Tibial nerve (tissue), 4 donors: ENCODE results near the gene CIDEC. TPM values are rescaled to one million over a fixed set of nuclear protein-coding genes. Genes with fewer than 3 reads are reported as not detected.
A peak's percentile ranks its signal among the peaks of the same experiment; 100 is the strongest.

Experiments
- DNase-seq, 2 donors: peaks; one replicate each; pipeline ENCODE4 v3.0.0-alpha.2; 2019; ENCODE audit warnings: low spot score in 2 of 2
- H3K27ac ChIP-seq, 4 donors: fragments of 200-600 bp; sonication (generic) in 3 of 4; one replicate each; pipeline ENCODE4 v1.5.1; 2017 to 2019; ENCODE audit warnings: mild to moderate bottlenecking in 1 of 4
- H3K27me3 ChIP-seq, 2 donors: fragments of 200-600 bp; sonication (generic) in 1 of 2; one replicate each; pipeline versions ENCODE4 v1.5.1 to v1.6.0; 2017 to 2019
- H3K36me3 ChIP-seq, 3 donors: fragments of 200-600 bp; sonication (generic); one replicate each; pipeline ENCODE4 v1.5.1; 2018 to 2019
- H3K4me1 ChIP-seq, 4 donors: fragments of 200-600 bp; sonication (generic) in 3 of 4; one replicate each; pipeline ENCODE4 v1.5.1; 2017 to 2019
- H3K4me3 ChIP-seq, 4 donors: fragments of 200-600 bp; sonication (generic) in 3 of 4; one replicate each; pipeline ENCODE4 v1.5.1; 2017 to 2019; ENCODE audit warnings: mild to moderate bottlenecking in 1 of 4, moderate library complexity in 1 of 4
- H3K9me3 ChIP-seq, 4 donors: fragments of 200-600 bp; sonication (generic) in 3 of 4; one replicate each; pipeline ENCODE4 v1.5.1; 2017 to 2019
- EP300 ChIP-seq, 2 donors: sonication (generic); formaldehyde crosslinking; IDR thresholded peaks; one replicate each; pipeline ENCODE4 v1.6.1; 2017; ENCODE audit warnings: antibody characterized with exemption in 2 of 2, mild to moderate bottlenecking in 1 of 2
- POLR2A ChIP-seq, 2 donors: fragments of 450-650 bp; IDR thresholded peaks; one replicate each; pipeline ENCODE4 v1.6.1; 2017; ENCODE audit warnings: antibody characterized with exemption in 2 of 2, mild to moderate bottlenecking in 2 of 2, moderate library complexity in 2 of 2
- WGBS, 2 donors: methylation state at CpG; one replicate each; pipeline ENCODE4 v1.1.5; 2018; 5-methylcytosine and 5-hydroxymethylcytosine counted together
- total RNA-seq, 4 donors: library from RNA; depleted of rRNA; stranded (reverse); fragments of >200 nt; gene quantifications; one replicate each; pipeline ENCODE4 v1.1.0, GENCODE V29; 2016
- TF ChIP-seq, protein P1 (sequence below), 5 experiments: fragments of 200-600 bp in 3 of 5; fragments of 450-650 bp in 2 of 5; sonication (generic) in 3 of 5; IDR thresholded peaks; one replicate each; pipeline ENCODE4 v1.5.1; 2016 to 2019; ENCODE audit warnings: antibody characterized with exemption in 5 of 5, mild to moderate bottlenecking in 3 of 5, moderate library complexity in 2 of 5

CIDEC gene
- total RNA-seq, 4 donors from 2014 or later: 72.4 to 380 (median 174) TPM

DNA sequence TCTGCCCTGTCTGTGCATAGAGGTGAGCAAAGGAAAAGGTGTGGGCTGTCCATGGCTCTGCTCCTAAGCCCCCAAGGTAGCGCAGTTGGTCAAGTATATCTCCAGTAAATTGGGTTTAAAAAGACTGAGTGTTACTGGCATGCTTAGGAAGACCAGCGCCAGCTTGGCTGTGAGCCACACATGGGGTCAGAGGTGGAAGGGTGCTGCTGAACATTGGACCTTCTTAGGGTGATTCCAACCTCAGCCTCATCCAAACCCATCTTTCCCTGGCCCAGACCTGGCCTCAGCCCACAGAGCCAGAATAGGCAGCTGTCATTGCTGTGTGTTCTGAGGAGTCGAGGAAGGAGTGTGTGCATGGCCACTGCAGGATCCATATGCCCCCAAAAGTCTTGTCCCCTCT is 28.2 kb upstream of the CIDEC start:
- Histone ChIP-seq H3K9me3 (no peaks in the 10 kb centered on the region), H3K4me1 (peaks cover 0 to 5% (median 0%) of the 10 kb centered on the region in 4 donors), H3K36me3 (no peaks in the 10 kb centered on the region), H3K27me3 (no peaks in the 10 kb centered on the region), H3K4me3 (no peak overlapping the region), H3K27ac (no peak overlapping the region)
- 76 to 82% methylated on average over 3 of the region's 3 CpGs for WGBS, 2 donors
- no peak for TF ChIP-seq POLR2A (IDR thresholded peaks at IDR 0.05)
- no peak for TF ChIP-seq EP300 (IDR thresholded peaks at IDR 0.05)
- TF ChIP-seq, protein P1, sequence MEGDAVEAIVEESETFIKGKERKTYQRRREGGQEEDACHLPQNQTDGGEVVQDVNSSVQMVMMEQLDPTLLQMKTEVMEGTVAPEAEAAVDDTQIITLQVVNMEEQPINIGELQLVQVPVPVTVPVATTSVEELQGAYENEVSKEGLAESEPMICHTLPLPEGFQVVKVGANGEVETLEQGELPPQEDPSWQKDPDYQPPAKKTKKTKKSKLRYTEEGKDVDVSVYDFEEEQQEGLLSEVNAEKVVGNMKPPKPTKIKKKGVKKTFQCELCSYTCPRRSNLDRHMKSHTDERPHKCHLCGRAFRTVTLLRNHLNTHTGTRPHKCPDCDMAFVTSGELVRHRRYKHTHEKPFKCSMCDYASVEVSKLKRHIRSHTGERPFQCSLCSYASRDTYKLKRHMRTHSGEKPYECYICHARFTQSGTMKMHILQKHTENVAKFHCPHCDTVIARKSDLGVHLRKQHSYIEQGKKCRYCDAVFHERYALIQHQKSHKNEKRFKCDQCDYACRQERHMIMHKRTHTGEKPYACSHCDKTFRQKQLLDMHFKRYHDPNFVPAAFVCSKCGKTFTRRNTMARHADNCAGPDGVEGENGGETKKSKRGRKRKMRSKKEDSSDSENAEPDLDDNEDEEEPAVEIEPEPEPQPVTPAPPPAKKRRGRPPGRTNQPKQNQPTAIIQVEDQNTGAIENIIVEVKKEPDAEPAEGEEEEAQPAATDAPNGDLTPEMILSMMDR (IDR thresholded peaks at IDR 0.05): no peak
- no peak for DNase-seq

- TF ChIP-seq EP300 (IDR thresholded peaks at IDR 0.05) (no peak), POLR2A (IDR thresholded peaks at IDR 0.05) (no peak)
- TF ChIP-seq, protein P1 (IDR thresholded peaks at IDR 0.05): no peak
- H3K27ac ChIP-seq: no peak overlapping the region
- no peaks in the 10 kb centered on the region for H3K27me3 ChIP-seq
- H3K36me3 ChIP-seq: no peaks in the 10 kb centered on the region
- 94 to 95% methylated on average over 5 of the region's 5 CpGs for WGBS, 2 donors
- no peak overlapping the region for H3K4me3 ChIP-seq
- H3K4me1 ChIP-seq: peaks cover 0 to 18% (median 6%) of the 10 kb centered on the region in 4 donors
- no peaks in the 10 kb centered on the region for H3K9me3 ChIP-seq
- DNase-seq: no peak
Measured at GRCh38 chr3:9906480-9906879, 26.4 kb upstream of the CIDEC start.

DNA sequence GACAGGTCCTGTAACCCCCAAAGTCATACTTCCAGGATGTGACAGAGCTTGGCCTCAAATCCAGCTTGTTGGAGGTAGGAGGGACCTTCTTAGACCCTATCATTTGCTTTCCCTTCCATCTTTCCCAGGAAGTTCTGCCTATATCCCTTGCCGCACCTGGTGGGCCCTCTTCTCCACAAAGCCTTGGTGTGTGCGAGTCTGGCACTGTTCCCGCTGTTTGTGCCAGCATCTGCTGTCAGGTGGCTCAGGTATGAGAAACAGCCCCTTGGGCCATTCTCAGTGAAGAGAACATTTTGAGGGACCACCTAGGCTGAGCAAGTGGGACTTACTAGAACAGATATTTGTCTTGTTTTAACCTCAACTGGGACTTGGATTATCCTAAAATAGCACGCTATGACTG is 23.9 kb upstream of the CIDEC start:
- no peaks in the 10 kb centered on the region for H3K9me3 ChIP-seq
- WGBS, 2 donors: 93% methylated on average over 4 of the region's 4 CpGs
- no peak overlapping the region for H3K4me3 ChIP-seq
- DNase-seq: no peak
- H3K27me3 ChIP-seq: no peaks in the 10 kb centered on the region
- H3K4me1 ChIP-seq: peaks cover 0 to 21% (median 6%) of the 10 kb centered on the region in 4 donors
- H3K36me3 ChIP-seq: no peaks in the 10 kb centered on the region
- TF ChIP-seq EP300 (IDR thresholded peaks at IDR 0.05): no peak
- no peak for TF ChIP-seq POLR2A (IDR thresholded peaks at IDR 0.05)
- TF ChIP-seq, protein P1 (IDR thresholded peaks at IDR 0.05): no peak
- H3K27ac ChIP-seq: peak overlapping the region in 1 of 4 donors; percentile 76

- H3K9me3 ChIP-seq: no peaks in the 10 kb centered on the region
- TF ChIP-seq, protein P1 (IDR thresholded peaks at IDR 0.05): no peak
- TF ChIP-seq EP300 (IDR thresholded peaks at IDR 0.05) (no peak), POLR2A (IDR thresholded peaks at IDR 0.05) (no peak)
- peak overlapping the region in 2 of 4 donors; percentile 16 to 35 for H3K4me3 ChIP-seq
- H3K4me1 ChIP-seq: peaks cover 0 to 28% (median 6%) of the 10 kb centered on the region in 4 donors
- no peak for DNase-seq
- H3K27ac ChIP-seq: peak overlapping the region; percentile 22 to 91 (median 70)
- no peaks in the 10 kb centered on the region for H3K27me3 ChIP-seq
- H3K36me3 ChIP-seq: no peaks in the 10 kb centered on the region
- WGBS, 2 donors: 18% methylated on average over 4 of the region's 4 CpGs
Measured at GRCh38 chr3:9903238-9903624, 23.2 kb upstream of the CIDEC start.

DNA sequence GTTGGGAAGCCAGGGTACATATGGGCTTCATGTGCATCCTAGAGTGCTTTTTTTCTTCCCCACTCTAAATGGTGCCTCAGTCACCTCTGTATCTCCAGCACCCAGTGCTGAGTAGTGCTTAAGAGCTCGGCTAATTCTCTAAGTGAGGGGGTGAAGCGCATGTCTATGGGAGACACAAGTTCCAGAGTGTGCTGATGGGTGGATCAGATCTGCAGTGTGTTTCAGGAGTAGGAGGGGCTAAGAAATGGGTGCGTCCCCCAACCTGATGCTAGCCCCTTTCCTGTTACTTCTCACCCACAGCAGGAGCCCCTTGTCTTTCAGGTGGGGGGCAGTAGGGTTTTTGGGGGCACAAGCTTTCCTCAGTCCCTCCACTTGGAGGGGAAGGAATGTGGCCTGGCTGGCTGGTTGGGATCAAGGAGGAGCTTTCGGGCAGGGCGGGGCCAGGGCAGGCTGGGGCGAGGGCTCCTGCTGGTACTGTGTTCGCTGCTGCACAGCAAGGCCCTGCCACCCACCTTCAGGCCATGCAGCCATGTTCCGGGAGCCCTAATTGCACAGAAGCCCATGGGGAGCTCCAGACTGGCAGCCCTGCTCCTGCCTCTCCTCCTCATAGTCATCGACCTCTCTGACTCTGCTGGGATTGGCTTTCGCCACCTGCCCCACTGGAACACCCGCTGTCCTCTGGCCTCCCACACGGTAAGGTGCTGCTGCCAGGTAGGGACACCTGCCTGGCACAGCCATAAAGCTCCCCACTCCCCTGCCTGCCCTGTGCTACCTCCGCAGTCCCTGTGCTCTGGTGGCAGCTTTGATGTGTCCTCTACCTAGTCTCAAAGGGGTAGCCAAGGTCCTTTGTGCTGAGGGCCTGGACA is 22.6 kb upstream of the CIDEC start, which contains the start of gene IL17RE:
Gene IL17RE, plus strand, starts transcription at position 477 of the 866 bp plus-strand sequence. Its CDS starts 85 bp downstream, at position 562.
- no peaks in the 10 kb centered on the region for H3K27me3 ChIP-seq
- TF ChIP-seq, protein P1 (IDR thresholded peaks at IDR 0.05): no peak
- no peak for TF ChIP-seq EP300 (IDR thresholded peaks at IDR 0.05)
- no peak for TF ChIP-seq POLR2A (IDR thresholded peaks at IDR 0.05)
- peaks cover 0 to 34% (median 6%) of the 10 kb centered on the region in 4 donors for H3K4me1 ChIP-seq
- H3K4me3 ChIP-seq: peak within 1 kb of the TSS in 2 of 4 donors; percentile 16 to 35
- 55 to 60% methylated on average over 10 to 13 of the region's 13 CpGs for WGBS, 2 donors
- DNase-seq: no peak
- H3K9me3 ChIP-seq: no peaks in the 10 kb centered on the region
- H3K36me3 ChIP-seq: no peaks in the 10 kb centered on the region
- peak within 1 kb of the TSS; percentile 22 to 91 (median 70) for H3K27ac ChIP-seq
